ENCODE measurements around the gene HRH1. TPM values are rescaled to one million over a fixed set of nuclear protein-coding genes. Genes with fewer than 3 reads are reported as not detected.

Gene HRH1
- total RNA-seq, 2 donors from 2014 or later: 0.50 to 5.9 TPM

GRCh38 chr3:11236588-11237461, 82.5 kb downstream of the HRH1 start:
- intact Hi-C loops (cut with DNase I): loop anchor here (10.0 kb wide), 1 partner anchor 98 kb away; no protein-coding TSS in a partner anchor
- H3K36me3 ChIP-seq: no peaks in the 10 kb centered on the region
- no peaks in the 10 kb centered on the region for H3K9me3 ChIP-seq
- 40% methylated on average over 8 of the region's 8 CpGs for WGBS
- DNase-seq (ENCODE audit: low spot score): peak; percentile 63
- H3K4me3 ChIP-seq: no peak overlapping the region
- TF ChIP-seq POLR2AphosphoS5 (IDR thresholded peaks at IDR 0.05): peak; percentile 9
- TF ChIP-seq CTCF (IDR thresholded peaks at IDR 0.05): peak; percentile 56 to 77 (median 70)
- TF ChIP-seq POLR2A (IDR thresholded peaks at IDR 0.05): no peak
- H3K27ac ChIP-seq: no peak overlapping the region
- no peaks in the 10 kb centered on the region for H3K4me1 ChIP-seq (replicated peaks)
- no peaks in the 10 kb centered on the region for H3K27me3 ChIP-seq (replicated peaks; ENCODE audit: insufficient read depth)

DNA sequence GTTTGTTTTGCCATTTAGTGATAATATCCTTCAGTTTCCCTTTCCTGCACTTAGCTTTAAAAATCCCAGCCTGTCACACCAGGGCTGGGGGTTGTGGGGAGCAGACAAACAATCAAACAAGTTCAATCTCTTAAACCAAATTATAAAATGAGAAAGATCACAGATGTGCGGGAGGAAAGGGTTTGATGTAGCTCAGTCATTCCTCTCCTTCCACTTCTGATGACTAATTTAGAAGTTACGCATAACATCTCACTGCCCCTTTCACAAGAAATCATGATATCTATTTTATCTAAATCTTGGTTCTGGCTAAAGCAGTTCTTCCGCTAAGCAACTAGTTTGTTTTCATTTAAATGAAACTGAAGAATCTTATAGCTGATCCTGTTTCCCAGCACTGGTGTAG, 83.8 kb downstream of the HRH1 start:
- Histone ChIP-seq H3K36me3 (no peaks in the 10 kb centered on the region), H3K27ac (no peak overlapping the region), H3K27me3 (replicated peaks; ENCODE audit: insufficient read depth) (no peaks in the 10 kb centered on the region), H3K9me3 (no peaks in the 10 kb centered on the region), H3K4me1 (replicated peaks) (no peaks in the 10 kb centered on the region), H3K4me3 (no peak overlapping the region)
- TF ChIP-seq POLR2A (IDR thresholded peaks at IDR 0.05) (no peak), POLR2AphosphoS5 (IDR thresholded peaks at IDR 0.05) (no peak), CTCF (IDR thresholded peaks at IDR 0.05) (no peak)
- WGBS: 37% methylated on average over 3 of the region's 3 CpGs
- intact Hi-C loops (cut with DNase I): loop anchor here (10.0 kb wide), 1 partner anchor 97 kb away; no protein-coding TSS in a partner anchor
- no peak for DNase-seq (ENCODE audit: low spot score)

DNA sequence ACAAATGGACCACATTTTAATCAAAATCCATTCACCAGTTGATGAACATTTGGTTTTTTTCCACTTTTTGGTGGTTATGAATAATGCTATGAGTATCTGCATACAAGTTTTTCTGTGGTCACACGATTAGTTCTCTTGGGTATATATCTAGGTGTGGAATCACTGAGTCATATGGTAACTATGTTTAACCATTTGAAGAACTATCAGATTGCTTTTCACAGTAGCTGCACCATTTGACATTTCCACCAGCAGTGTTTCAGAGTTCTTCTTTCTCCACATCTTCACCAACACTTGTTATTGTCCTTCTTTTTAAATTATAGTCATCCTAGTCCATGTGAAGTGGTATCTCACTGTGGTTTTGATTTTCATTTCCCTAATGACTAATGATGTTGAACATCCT, 84.6 kb downstream of the HRH1 start:
- Histone ChIP-seq H3K4me1 (replicated peaks) (no peaks in the 10 kb centered on the region), H3K9me3 (no peaks in the 10 kb centered on the region), H3K36me3 (no peaks in the 10 kb centered on the region), H3K27ac (no peak overlapping the region), H3K4me3 (no peak overlapping the region), H3K27me3 (replicated peaks; ENCODE audit: insufficient read depth) (no peaks in the 10 kb centered on the region)
- 63% methylated on average over 1 of the region's 1 CpG for WGBS
- intact Hi-C loops (cut with DNase I): loop anchor here (10.0 kb wide), 1 partner anchor 96 kb away; no protein-coding TSS in a partner anchor
- no peak for DNase-seq (ENCODE audit: low spot score)
- TF ChIP-seq CTCF (IDR thresholded peaks at IDR 0.05): no peak
- TF ChIP-seq POLR2AphosphoS5 (IDR thresholded peaks at IDR 0.05): no peak
- no peak for TF ChIP-seq POLR2A (IDR thresholded peaks at IDR 0.05)

DNA sequence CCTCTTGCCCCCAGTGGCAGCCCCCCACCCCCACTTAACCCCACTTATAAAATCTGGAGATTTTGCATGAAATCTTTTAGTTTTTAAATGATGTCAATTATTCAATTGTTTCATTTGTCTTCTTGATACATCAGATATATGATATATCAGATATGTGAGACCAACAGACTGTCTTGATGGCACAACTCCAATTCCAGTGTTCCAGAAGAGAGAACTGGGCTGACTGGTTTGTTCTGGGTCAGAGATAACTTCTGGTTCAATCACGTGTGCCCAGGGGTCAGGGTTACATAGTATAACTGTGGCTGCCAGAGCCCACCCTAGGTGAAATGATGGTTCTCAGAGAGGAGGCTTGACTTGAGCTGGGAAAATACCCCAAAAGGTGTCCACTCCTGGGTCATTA, 85.5 kb downstream of the HRH1 start:
- Histone ChIP-seq H3K36me3 (no peaks in the 10 kb centered on the region), H3K4me1 (replicated peaks) (no peaks in the 10 kb centered on the region), H3K4me3 (no peak overlapping the region), H3K9me3 (no peaks in the 10 kb centered on the region), H3K27ac (no peak overlapping the region), H3K27me3 (replicated peaks; ENCODE audit: insufficient read depth) (no peaks in the 10 kb centered on the region)
- 37% methylated on average over 1 of the region's 1 CpG for WGBS
- intact Hi-C loops (cut with DNase I): loop anchor here (10.0 kb wide), 1 partner anchor 95 kb away; no protein-coding TSS in a partner anchor
- no peak for DNase-seq (ENCODE audit: low spot score)
- no peak for TF ChIP-seq POLR2AphosphoS5 (IDR thresholded peaks at IDR 0.05)
- no peak for TF ChIP-seq CTCF (IDR thresholded peaks at IDR 0.05)
- no peak for TF ChIP-seq POLR2A (IDR thresholded peaks at IDR 0.05)

All from prostate gland (tissue), 2 donors.